ENCODE data around the gene IL1R1. TPM values are rescaled to one million over a fixed set of nuclear protein-coding genes. Genes with fewer than 3 reads are reported as not detected.

IL1R1 gene
- total and polyA plus RNA-seq, 4 donors = 97.0 to 182 (median 137) TPM

DNA sequence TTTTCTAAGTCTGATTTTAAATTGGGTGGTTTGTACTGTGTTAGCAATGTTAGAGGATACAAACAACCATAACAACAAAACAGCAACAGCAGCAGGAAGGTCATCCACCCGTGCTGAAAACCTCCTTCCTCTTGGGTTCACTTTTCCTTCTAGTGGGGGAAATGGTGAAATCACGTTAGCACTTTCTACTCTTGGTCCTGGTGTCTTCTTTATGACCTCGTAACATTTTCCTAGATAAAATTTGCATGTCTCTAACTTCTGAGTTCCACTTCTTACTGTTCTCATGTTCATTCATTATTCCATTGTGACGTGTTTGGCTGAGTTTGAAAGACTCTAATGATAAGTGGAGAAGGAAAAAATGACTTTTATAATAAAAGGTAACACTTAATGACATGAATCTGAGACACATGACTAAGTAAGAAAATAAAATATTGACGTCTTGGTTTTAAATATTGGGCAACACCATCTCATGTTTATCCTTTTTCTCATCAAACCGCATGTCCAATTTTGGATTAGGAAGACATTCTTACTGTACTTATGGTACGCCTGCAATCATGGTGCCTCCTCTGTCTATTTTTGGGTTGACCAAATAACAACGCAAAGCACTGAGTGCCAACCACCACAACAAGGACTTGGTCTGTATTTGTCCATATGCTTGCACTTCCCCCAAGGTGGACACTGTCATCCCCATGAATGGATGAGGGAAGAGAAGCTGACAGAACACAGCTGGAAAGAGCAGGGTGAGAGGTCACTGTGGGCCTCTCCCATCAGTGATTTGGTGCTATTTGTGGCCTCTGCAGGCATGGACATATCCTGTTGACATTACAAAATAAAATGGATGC lies 25.7 kb upstream of the IL1R1 start:
- no peak overlapping the region for H3K4me3 ChIP-seq
- no peaks in the 10 kb centered on the region for H3K9me3 ChIP-seq (ENCODE audit: control insufficient read depth in 4 of 4, insufficient read depth in 3 of 4, low read length in 3 of 4)
- H3K27me3 ChIP-seq (ENCODE audit: control insufficient read depth in 3 of 3, insufficient read depth in 3 of 3, low read length in 2 of 3) = no peaks in the 10 kb centered on the region
- peak in 2 of 3 donors; percentile 48 to 57 for DNase-seq
- ATAC-seq (ENCODE audit: insufficient read depth, low FRiP score) = no peak
- H3K36me3 ChIP-seq (ENCODE audit: control insufficient read depth in 4 of 4, insufficient read depth in 4 of 4, low read length in 4 of 4) = peaks cover 0 to 7% (median 3%) of the 10 kb centered on the region in 4 donors
- TF ChIP-seq, protein P1, sequence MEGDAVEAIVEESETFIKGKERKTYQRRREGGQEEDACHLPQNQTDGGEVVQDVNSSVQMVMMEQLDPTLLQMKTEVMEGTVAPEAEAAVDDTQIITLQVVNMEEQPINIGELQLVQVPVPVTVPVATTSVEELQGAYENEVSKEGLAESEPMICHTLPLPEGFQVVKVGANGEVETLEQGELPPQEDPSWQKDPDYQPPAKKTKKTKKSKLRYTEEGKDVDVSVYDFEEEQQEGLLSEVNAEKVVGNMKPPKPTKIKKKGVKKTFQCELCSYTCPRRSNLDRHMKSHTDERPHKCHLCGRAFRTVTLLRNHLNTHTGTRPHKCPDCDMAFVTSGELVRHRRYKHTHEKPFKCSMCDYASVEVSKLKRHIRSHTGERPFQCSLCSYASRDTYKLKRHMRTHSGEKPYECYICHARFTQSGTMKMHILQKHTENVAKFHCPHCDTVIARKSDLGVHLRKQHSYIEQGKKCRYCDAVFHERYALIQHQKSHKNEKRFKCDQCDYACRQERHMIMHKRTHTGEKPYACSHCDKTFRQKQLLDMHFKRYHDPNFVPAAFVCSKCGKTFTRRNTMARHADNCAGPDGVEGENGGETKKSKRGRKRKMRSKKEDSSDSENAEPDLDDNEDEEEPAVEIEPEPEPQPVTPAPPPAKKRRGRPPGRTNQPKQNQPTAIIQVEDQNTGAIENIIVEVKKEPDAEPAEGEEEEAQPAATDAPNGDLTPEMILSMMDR (IDR thresholded peaks at IDR 0.05; ENCODE audit: control extremely low read depth, extremely low read depth) = no peak
- peaks cover 0 to 59% (median 43%) of the 10 kb centered on the region in 5 donors for H3K4me1 ChIP-seq (ENCODE audit: control insufficient read depth in 5 of 5, insufficient read depth in 5 of 5, low read length in 5 of 5)
- peak overlapping the region in 1 of 2 donors; percentile 77 for H3K27ac ChIP-seq (ENCODE audit: low read depth in 1 of 2, low read length in 1 of 2)
- no peak overlapping the region for H3K9ac ChIP-seq (ENCODE audit: insufficient read depth in 1 of 2, low read length in 2 of 2)
- WGBS, 2 donors = 34 to 40% methylated on average over 8 of the region's 8 CpGs

DNA sequence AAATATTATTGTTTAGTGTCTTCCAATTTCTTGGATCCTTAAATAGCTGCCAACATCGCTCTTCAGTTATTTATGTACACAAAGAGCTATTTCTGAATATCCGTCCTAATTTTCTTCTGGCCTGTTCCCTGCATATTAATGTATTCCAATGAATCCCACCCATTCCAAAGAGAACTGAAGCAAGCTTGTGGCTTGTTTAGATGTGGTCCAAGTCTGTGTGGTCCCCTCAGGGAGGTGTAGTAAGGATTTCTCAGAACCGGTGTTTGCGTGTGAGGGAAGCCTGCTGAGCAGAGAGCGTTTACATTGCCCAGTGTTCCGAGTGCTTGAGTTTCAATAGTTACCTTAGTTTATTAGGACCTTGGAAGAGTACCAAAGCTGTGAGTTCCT lies 25.1 kb upstream of the IL1R1 start:
- Histone ChIP-seq H3K27me3 (ENCODE audit: control insufficient read depth in 3 of 3, insufficient read depth in 3 of 3, low read length in 2 of 3) (no peaks in the 10 kb centered on the region), H3K9ac (ENCODE audit: insufficient read depth in 1 of 2, low read length in 2 of 2) (no peak overlapping the region), H3K4me1 (ENCODE audit: control insufficient read depth in 5 of 5, insufficient read depth in 5 of 5, low read length in 5 of 5) (peaks cover 0 to 65% (median 47%) of the 10 kb centered on the region in 5 donors), H3K27ac (ENCODE audit: low read depth in 1 of 2, low read length in 1 of 2) (peak overlapping the region in 1 of 2 donors; percentile 80), H3K9me3 (ENCODE audit: control insufficient read depth in 4 of 4, insufficient read depth in 3 of 4, low read length in 3 of 4) (no peaks in the 10 kb centered on the region), H3K36me3 (ENCODE audit: control insufficient read depth in 4 of 4, insufficient read depth in 4 of 4, low read length in 4 of 4) (peaks cover 0 to 7% (median 3%) of the 10 kb centered on the region in 4 donors), H3K4me3 (no peak overlapping the region)
- DNase-seq (peak; percentile 48 to 92 (median 77)), ATAC-seq (ENCODE audit: insufficient read depth, low FRiP score) (no peak)
- WGBS, 2 donors = 35 to 63% methylated on average over 6 of the region's 6 CpGs
- TF ChIP-seq, protein P1 (IDR thresholded peaks at IDR 0.05; ENCODE audit: control extremely low read depth, extremely low read depth) = no peak

DNA sequence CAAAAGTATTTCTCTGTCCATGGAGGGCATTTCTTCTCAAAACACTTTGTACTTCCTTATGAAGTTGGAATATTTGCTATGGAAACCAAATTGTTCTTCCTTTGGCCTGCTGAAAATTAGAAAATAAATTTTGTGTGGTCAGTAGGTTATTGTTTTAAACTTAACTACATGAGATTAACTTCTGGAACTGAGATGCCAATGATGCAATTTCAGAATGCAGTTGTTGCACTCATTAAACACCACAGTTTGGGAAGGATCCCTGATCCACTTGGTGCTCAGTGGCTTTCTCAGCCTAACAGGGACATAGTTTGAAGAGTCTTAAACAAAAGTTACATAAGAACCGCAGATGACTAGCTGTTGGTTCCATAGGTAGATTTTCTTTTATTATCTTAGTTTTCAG lies 23.3 kb upstream of the IL1R1 start:
- Histone ChIP-seq H3K36me3 (ENCODE audit: control insufficient read depth in 4 of 4, insufficient read depth in 4 of 4, low read length in 4 of 4) (peaks cover 0 to 3% (median under 1%) of the 10 kb centered on the region in 4 donors), H3K9ac (ENCODE audit: insufficient read depth in 1 of 2, low read length in 2 of 2) (no peak overlapping the region), H3K27ac (ENCODE audit: low read depth in 1 of 2, low read length in 1 of 2) (no peak overlapping the region), H3K27me3 (ENCODE audit: control insufficient read depth in 3 of 3, insufficient read depth in 3 of 3, low read length in 2 of 3) (no peaks in the 10 kb centered on the region), H3K4me3 (no peak overlapping the region), H3K9me3 (ENCODE audit: control insufficient read depth in 4 of 4, insufficient read depth in 3 of 4, low read length in 3 of 4) (no peaks in the 10 kb centered on the region), H3K4me1 (ENCODE audit: control insufficient read depth in 5 of 5, insufficient read depth in 5 of 5, low read length in 5 of 5) (peaks cover 0 to 70% (median 47%) of the 10 kb centered on the region in 5 donors)
- WGBS, 2 donors = 77 to 89% methylated on average over 1 of the region's 1 CpG
- no peak for DNase-seq
- ATAC-seq (ENCODE audit: insufficient read depth, low FRiP score) = no peak
- TF ChIP-seq, protein P1 (IDR thresholded peaks at IDR 0.05; ENCODE audit: control extremely low read depth, extremely low read depth) = no peak
